T follicular helper cell (primary cell): ENCODE results near the gene WDFY2.

Source experiments
- DNase-seq: peaks from one replicate; pipeline ENCODE4 v3.0.0-alpha.2; 2020; ENCODE audit warnings: low read depth

Gene WDFY2

GRCh38 chr13:51797664-51798488 lies 213.6 kb downstream of the WDFY2 start:
- peak; percentile 55 for DNase-seq

- no peak for DNase-seq
Measured at GRCh38 chr13:51799261-51799660, 215.0 kb downstream of the WDFY2 start.

- no peak for DNase-seq
Measured at GRCh38 chr13:51800486-51800885, 216.2 kb downstream of the WDFY2 start.

GRCh38 chr13:51801631-51802099 lies 217.4 kb downstream of the WDFY2 start:
- no peak for DNase-seq

- no peak for DNase-seq
Measured at GRCh38 chr13:51802631-51803418, 218.6 kb downstream of the WDFY2 start.

GRCh38 chr13:51803422-51804294 lies 219.4 kb downstream of the WDFY2 start, which contains the start of gene DHRS12:
TSS of gene DHRS12 (minus strand) at chr13:51804163. CDS start at chr13:51799659, 4,504 bp downstream.
- DNase-seq = peak; percentile 82

GRCh38 chr13:51804295-51805172 lies 220.3 kb downstream of the WDFY2 start:
- no peak for DNase-seq

- no peak for DNase-seq
Measured at GRCh38 chr13:51805313-51805712, 221.1 kb downstream of the WDFY2 start.

- DNase-seq = no peak
Measured at GRCh38 chr13:51805925-51806324, 221.7 kb downstream of the WDFY2 start.

GRCh38 chr13:51806566-51806965 lies 222.3 kb downstream of the WDFY2 start:
- DNase-seq = no peak

GRCh38 chr13:51807041-51807440 lies 222.8 kb downstream of the WDFY2 start:
- DNase-seq = no peak

GRCh38 chr13:51808811-51809210 lies 224.5 kb downstream of the WDFY2 start:
- no peak for DNase-seq

GRCh38 chr13:51811046-51811445 lies 226.8 kb downstream of the WDFY2 start:
- no peak for DNase-seq

- no peak for DNase-seq
Measured at GRCh38 chr13:51811920-51812451, 227.7 kb downstream of the WDFY2 start.

GRCh38 chr13:51814071-51814470 lies 229.8 kb downstream of the WDFY2 start:
- DNase-seq = no peak

GRCh38 chr13:51814825-51815650 lies 230.8 kb downstream of the WDFY2 start:
- DNase-seq = peak; percentile 57

GRCh38 chr13:51815848-51816247 lies 231.6 kb downstream of the WDFY2 start:
- DNase-seq = no peak

GRCh38 chr13:51816604-51817249 lies 232.5 kb downstream of the WDFY2 start:
- DNase-seq = no peak
